Activated effector memory CD4-positive, alpha-beta T cell treated with Interleukin-2 at 50 U/mL for 16 hours (primary cell): ENCODE measurements around the gene ENPP7.
A peak's percentile ranks its signal among the peaks of the same experiment; 100 is the strongest.

Experiments used
- DNase-seq: peaks from one replicate; pipeline ENCODE4 v3.0.0-alpha.2; 2020

Gene ENPP7

GRCh38 chr17:79705674-79706073 lies 25.1 kb upstream of the ENPP7 start:
- DNase-seq, result no peak

DNA sequence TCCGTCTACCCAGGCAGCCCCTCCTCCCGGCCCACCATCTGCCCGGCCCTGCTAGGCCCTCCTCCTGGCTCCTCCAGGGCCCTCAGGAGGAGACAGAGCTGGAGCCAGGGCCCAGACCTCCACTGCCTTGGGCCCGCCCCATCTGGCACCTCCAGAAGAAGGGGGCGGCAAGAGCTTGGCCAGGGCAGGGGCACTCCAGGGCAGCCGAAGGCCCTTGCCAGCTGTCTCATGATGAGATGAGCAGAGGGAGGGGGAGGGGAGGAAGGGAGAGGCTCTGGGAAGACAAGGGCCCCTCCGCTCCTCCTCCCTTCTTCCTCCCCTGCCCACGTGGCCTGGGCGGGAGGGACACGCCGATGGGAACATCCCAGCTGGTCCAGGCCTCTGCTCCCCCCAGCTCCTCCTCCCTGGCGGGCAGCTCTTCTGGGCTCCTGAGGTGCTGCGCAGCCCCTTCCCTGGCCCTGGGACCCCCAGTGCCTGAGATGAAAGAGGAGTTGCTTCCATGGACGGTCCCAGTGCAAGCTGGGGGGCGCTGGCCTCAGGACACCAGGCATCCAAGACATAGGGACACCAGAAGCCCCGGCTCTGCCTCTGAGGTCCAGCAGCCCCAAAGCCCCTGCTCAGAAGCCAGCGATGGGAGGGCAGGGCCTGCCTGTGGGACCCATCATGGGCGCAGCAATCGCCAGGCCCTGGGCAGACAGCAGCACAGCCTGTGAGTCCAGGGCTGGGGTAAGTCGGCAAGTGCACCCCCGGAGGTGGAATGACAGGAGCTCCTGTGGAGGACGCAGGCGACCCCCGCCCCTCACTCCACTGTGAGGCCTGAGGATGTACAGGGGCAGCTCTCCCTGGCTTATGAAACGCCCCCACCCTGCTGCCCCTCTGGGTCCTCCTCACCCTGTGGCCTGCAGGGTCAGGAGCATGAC lies 23.6 kb upstream of the ENPP7 start:
- DNase-seq, result no peak

DNA sequence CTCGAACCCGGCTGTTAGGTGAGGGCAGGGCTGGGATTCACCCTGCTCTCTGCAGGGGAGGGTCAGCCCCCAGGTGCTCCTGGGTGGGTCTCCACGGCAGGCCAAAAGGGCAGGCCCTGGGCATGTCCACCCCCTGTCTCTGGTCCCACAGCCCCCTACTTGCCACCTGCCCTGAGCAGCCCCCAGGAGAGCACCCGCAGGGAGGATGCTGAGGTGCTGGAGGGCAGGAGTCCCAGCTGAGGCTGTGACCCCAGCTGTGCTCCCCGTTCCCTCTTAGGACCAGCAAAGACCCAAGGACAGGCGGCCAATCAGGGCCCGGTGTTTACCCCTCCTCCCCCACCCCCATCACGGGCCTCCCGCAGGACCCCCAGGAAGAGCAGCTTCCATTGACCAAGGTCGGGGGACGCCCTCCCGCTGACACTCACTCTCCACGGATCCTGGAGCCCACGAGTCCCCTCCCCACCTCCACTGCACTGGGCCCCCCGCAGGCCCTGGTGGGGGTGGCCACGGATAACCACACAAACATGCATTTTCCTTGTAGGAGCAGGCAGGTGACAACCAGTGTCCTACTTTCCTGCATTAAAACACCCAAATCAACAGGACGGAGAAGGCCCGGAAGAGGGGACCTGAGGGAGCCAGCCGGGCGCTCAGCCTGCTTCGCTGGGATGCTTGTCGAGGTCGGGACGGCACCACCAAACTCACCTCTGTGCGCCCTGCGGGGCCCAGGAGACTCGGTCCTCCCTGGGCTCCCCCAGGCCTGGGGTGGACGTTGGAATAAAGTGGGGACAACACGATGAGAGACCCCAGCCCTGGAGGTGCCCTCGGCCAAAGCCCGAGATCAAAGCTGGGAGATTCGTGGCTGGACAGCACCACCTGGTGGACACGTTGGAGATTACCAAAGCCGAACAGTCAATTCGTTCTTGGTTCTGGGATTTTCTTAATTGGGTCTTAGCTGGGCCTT lies 22.5 kb upstream of the ENPP7 start:
- DNase-seq, result peak; percentile 37

DNA sequence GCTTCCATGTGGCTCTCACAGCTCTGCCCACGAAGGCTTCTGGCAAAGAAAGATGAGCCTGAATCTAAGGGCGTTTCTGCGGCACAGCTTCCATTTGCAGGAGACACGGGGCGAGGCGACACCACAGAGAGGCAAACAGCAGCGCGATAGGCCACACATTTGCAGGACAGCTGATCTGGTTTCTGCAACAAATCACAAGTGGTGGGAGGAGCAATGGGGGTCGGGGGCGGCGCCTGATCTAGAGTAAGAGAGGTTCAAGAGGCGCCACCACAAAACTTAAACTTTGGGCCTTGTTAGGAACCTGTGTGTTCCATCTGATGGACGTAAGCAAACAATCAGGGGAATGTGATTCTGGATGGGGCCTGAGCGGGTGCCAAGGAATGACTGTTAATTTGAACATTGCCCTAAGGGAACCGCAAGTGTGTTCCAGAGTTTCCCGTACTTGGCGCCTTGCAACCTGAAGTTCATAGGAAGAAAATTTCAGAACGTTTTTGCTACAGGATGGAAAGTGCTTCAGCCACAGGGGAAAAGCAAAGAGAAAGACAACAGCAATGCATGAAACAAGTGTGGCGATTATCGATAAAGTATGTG lies 18.9 kb upstream of the ENPP7 start:
- DNase-seq, result no peak

DNA sequence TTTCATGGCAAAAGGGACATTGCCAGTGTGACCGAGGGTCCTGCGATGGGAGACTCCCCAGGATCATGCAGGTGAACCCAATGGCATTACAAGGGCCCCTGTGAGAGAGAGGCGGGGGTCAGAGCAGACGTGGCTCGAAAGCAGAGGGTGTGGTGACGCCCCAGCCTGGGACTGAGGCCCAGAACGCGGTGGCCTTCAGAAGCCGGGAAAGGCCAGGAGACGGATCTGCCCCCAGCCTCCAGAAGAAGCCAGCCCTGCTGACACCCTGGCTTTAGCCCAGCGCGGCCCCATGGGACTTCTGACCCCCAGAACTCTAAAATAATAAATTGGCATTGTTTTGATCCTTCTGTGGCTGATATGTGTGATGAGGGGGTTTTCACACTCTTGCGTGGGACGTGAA lies 17.4 kb upstream of the ENPP7 start:
- no peak for DNase-seq

- DNase-seq, result no peak
Measured at GRCh38 chr17:79714176-79715097, 16.3 kb upstream of the ENPP7 start.

DNA sequence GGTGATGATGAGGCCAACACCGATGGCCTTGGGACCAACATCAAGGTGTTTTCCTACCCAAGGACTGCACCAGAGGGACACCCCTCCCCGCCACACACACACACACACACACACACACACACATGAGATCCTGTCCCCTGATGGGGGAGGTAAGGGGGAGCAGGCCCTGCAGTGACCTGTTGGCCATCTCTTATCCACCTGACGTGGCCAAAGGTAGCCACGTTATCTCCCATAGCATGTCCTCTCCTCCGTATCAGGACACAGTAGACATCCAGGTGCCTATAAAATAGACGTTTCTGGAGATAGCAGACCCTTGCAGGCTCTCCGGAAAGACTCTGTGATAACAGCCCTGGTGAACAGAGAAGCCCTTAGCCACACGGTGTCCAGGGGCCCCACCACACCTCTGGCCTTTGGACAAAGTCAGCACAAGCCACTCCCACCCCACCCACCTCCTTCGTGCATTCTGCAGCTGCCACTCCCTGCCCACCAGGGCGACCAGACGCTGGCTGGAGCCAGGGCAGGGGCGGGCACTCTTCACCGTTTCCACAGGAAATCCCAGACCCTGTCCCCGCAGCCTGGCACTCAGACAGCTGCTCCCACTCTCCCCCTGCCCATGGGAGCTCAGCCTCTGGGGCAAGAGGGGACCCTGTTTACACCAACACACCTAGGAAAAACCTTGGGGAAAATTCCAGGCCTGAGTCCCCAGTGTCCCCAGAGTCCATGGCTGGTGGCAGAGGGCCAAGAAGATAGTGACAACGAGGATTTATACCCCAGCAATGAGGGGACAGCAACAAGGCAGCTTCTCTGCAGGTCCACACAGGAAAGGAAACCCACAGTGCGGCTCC lies 15.4 kb upstream of the ENPP7 start:
- DNase-seq, result no peak

DNA sequence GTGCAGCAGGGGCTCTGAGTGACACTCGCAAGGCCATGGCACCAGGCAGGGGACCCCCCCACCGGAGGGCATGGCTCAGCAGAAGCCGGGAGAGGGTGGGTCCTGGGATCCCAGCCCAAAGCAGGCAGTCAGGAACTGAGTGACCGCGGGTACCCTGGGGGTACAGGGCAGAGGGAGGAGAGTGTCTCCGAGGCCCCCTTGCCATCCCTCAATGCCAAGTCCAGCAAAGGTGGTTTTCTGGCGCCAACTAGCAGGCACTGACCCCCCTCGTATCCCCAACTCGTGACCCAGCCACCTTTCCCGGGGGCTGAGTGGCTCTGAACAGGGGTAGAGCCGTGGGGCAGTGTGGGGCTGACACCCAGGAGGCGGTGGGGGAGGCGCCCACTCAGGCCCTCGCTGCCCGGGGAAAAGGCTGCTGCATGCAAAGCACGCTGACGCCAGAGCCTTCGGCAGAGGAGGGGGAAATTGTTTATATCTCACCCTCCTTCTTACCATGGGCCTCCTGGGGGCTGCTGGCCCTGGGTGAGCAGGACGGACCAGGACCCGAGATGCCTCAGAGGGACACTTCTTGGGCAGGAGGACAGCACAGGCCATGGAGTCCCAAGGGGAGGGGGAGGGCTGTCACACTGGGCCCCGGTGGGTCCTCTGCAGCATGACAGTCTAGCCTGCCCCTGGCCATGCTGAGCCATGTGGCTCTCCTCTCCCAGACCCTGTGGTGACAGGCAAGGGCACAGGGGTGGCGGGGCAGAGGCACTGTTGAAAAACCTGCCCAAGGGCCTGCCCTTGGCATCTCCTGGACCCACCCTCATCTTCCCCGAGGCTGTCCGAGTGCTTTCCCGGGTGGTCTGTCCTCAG lies 14.6 kb upstream of the ENPP7 start:
- no peak for DNase-seq

DNA sequence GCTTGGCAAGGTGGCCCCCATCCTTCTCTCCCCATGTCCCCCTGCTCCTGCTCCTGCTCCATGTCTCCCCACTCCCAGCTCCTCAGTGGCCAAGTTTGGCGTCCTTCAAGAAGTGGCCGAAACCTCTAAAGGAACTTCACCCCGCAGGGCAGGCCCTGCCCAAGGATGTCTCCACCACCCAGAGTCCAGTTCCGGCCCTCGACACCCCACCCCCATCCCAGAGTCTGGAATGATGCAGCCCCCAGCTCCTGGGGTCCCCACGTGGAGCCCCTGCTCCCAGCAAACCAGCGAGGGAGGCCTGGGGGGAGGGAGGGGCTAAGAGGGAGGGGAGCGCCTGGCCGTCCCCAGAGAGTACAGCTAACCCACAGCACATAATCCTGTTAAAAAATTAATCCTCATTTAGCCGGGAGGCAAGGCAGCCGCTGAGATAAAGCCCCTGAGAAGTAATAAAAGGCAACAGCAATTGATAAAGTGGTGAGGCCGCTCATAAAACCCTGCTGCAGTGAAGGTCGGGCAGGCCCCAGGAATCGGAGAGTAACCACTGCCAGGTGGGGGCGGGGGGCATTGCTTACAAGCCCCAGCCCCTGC lies 9.9 kb upstream of the ENPP7 start:
- no peak for DNase-seq

DNA sequence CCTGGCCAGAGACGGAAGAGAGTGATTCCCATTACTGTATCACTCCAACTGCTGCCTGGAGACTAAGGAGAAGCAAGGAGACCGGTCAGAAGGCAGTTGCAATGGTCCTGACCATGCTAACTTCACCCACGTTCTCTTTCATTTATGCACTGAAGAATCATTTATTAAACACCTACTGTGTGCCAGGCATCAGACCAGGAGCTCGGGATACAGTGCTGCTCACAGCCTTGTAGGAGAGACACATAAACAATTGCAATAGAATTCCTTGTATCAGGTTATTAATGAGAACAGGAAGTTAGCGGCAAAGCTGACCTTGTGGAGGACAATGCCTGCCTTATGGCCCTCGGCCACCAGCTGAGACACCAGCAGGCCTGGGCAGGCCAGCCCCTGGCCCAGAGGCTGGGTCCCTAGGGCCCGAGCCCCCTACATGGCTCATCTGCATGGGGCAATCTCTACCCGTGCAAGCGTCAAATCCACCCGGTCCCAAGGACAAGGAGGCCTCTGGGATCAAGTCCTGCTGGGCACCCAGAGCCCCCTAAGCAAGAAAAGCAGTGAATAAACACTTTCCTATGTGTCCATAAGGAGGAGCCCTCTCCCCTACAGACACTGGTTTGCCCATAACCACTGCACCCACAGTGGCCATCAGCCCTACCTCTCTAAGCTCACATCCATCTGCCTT lies 8.6 kb upstream of the ENPP7 start:
- DNase-seq, result no peak

DNA sequence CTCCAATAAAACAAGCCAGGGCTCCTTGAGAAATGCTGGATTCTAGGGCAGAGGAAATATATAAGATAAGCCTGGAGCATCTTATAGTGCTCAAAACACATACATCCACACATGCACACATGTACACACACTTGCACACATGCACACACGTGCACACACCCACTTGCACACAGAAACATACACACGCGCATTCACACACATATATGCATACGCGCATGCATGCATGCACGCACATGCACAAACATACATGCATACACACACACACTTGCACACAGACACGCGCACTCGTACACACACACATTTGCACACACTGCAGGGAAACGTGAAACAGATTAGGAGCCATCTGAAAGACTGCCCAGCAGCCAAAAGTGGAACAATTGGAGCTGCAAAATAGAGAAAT lies 8.0 kb upstream of the ENPP7 start:
- DNase-seq, result no peak

GRCh38 chr17:79728169-79728907 lies 2.4 kb upstream of the ENPP7 start:
- peak; percentile 74 for DNase-seq

GRCh38 chr17:79728908-79729471 lies 1.8 kb upstream of the ENPP7 start:
- DNase-seq, result no peak

DNA sequence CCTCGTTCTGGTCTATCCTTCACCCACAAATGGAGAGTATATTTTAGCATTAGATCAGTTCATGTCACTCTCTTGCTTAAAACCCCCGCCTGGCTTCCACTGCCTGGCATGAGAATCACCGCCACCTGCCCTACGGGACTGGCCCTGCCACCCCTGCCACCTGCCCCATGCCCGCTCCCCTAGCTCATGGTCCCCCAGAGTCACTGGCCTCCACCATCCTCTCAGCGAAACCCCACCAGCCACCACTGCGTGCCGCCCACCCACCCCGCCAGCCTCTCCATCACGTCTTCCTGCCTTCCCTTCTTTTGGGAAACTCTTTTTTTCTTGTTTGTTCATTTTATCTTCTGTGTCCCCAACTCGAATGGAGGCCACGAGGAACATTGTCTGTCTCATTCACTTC lies 982 bp upstream of the ENPP7 start:
- no peak for DNase-seq

DNA sequence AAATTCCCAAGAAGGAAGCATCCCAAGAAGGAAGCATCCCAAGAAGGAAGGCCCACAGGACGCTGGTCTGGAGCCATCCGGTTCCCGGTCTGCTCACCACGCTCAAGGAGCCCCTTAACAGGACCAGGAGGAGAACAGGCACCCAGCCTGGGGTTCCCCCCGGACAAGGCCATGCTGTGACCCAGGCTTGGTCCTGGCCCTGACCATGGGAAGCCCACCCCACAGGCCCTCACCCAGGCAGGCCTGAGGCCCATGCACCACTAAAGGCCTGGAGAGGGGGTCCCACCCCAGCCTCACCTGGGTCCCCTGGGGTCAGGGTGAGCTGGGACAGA lies 340 bp upstream of the ENPP7 start:
- DNase-seq, result no peak

GRCh38 chr17:79732254-79732653 lies 1.5 kb downstream of the ENPP7 start:
- DNase-seq, result no peak

DNA sequence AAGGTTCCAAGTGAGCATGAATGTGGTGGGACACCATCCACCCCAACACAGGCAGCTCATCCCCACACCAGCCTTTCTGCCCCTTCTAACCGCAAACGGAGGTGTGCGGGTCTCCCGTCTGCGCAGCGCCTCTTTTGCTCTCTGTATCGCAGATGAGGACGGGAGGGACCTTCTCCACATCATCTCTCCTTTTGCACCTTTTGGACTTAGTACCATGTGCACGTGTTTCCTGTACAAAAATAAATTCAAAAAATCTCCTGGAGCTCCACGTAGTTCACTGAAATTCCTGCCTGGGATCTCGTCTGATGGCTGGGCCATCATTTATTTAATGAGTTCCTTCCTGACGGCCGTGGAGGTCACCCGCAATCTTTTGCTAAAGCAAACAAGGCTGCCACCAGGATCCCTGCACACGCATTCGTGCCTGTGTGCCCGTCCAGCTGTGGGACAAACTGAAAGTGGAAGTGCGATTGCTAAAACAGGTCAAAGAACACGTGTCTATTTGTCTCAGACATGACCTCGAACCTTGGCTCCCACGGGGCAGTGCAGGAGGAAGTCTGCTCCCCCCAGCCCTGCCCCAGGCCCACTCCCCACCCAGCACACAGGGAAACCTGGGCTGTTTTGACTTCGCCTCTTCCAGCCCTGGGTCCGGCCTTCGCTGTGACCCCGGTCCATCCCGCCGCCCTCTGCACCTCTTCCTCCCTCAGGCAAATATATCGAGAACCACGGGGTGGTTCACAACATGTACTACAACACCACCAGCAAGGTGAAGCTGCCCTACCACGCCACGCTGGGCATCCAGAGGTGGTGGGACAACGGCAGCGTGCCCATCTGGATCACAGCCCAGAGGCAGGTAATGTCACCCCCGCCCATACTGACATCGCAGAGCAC lies 2.3 kb downstream of the ENPP7 start:
- DNase-seq, result no peak
